Stimulated activated CD8-positive, alpha-beta memory T cell treated with anti-CD3 and anti-CD28 coated beads, Interleukin-12 subunit alpha, Interleukin-12 subunit beta, amount 100 ng/mL, for 1 hour (primary cell): ENCODE results near the gene INPP5A.

Experiments used
- DNase-seq: peaks from one replicate; pipeline ENCODE4 v3.0.0-alpha.2; 2020; ENCODE audit warnings: low read depth

The INPP5A gene

DNA sequence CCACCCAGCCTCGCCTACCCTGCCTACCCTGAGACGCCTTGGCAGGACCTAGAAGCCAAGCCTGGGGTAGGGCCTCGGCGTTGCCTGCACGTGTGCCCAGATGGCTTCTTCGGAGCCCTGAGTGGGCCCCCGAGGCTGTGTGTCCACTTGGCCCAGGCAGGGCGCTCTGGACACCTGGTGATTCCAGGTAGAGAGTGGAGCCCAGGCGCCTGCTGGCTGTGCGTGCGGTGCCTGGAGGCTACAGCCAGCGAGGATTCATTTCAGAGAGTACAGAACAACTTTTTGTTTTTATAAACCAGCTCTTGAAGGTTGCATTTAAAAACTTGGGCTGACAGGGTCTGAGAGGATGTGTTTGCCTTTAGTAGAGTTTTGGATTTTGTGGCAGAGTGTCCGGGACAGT, 208.4 kb downstream of the INPP5A start:
- DNase-seq: no peak

DNA sequence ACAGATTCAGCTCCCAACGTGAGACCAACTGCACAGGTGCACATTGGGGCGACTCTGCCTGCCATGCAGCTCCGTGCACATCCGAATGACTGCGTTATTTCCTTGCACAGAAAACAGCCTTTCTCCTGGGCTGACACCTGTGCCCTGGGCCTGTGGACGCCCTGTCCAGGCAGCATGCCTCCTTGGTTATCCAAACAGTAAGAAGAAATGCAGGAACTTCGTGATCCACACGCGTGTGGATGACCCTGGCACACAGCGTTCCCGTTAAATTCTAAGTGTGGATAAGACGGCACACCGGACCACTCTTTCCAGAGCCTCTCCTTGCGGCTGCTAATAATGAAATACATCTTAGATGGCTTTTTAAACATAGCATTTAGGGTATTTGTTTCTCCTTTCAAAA, 208.8 kb downstream of the INPP5A start:
- DNase-seq: no peak

DNA sequence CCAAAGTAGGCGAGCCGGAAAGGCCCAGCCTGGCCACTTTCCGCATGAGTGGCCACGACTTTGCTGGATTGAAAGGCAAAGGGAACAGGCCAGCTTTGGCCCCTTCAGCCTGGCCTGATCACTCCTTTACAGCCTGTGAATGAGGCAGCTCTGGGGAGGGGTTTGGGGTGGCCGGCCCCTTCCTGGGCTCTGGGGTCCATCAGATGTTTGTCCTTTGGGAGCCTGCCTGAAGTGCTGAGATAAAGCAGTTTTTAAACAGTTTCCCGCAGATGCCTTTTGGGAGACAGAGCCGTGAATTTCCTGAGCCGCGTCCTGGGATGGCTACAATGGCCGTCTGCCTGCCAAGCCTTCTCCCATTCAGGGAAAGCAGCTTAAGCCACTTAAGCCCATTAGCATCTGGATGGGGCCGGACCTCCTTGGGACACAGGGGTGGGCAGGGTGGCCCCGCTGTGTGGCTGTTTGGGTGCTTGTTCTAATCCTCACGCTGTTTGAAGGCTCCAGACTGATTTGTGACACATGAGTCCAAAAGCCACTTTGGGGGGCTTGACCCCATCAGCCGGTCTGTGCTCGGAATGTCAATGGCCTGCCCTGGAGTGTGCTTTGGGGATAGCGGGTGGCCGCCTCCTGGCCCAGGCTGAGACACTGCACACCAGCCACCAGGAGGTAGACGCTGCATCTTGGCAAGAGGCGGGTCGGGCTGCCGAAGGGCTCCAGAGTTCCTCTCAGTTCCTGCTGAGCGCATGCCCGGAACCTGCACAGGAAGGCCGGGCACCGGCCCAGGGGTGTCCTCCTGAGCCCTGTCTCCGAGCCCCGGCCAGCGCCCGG, 209.4 kb downstream of the INPP5A start:
- DNase-seq: no peak

DNA sequence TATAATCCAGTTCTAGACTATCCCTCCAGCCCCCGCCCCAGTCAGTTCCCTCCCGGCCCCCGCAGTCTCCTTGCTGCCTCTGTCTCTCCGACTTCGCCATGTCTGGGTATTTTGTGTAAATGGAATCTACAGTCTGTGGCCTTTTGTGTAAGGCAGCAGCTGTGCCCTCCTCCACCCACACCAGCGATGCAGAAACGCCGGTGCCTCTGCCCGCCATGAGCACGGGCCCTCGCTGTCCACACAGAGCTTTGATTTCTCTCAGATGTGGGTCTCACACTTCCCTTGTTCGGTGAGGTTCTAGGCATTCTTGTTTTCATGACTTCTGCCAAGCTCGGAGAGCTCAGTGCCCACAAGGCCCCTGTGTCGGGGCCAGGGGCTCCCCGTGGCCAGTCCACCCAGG, 210.5 kb downstream of the INPP5A start:
- DNase-seq: no peak

DNA sequence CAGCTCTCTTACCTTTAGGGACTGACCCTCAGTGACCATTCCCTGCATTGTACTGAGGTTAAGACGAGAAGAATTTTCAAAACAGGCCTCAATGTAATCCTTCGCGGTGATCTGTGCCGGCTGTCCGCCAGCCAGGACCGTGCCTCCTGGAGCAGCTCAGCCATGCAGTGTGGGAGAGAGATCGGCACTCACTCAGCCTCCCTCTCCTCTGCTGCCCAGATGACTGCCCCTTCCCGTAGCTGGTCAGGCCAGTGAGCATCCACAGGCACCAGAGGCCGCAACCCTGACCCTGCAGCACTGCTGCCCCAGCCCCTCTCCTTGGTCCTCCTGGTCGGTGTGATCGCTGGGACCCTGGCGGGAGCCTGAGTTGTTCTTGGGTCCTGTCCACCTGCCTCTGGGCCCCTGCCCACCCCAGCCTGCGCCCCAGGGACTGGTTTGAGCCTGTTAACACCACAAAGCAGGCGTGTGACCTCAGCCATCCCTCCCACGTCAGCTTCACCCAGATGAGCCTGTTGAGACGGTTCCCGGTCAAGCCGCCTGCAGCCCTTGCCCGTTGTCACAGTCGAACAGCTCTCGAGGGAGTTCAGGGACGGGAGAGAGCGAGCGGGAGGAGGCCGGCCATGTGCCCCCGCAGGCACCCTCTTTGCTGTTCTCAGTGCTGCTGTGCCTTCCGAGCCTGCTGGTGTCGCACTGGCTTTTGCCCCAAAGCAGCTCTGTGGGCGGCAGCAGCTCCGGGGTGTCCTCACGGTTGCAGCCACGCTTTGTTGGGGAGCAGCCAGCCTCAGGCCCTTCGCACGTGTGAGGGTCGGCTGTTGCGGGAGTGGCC, 211.2 kb downstream of the INPP5A start:
- no peak for DNase-seq

DNA sequence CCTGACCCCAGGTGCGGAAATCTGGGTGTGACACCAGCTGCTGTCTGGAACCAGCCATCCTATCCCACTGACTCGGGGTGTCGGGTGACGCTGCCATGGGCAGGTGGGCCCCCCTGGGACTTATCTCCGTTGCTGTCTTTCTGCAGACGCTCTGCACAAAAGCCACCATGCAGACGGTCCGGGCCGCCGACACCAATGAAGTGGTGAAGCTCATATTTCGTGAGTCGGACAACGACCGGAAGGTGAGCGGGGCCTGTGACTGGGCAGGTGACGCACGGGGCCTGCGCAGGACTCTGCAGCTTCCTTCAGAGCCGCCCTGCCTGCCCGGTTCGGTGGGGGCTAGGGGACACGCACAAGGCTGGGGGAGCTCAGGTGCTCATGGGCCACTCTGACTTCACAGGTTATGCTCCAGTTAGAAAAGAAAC, 211.8 kb downstream of the INPP5A start:
- no peak for DNase-seq

DNA sequence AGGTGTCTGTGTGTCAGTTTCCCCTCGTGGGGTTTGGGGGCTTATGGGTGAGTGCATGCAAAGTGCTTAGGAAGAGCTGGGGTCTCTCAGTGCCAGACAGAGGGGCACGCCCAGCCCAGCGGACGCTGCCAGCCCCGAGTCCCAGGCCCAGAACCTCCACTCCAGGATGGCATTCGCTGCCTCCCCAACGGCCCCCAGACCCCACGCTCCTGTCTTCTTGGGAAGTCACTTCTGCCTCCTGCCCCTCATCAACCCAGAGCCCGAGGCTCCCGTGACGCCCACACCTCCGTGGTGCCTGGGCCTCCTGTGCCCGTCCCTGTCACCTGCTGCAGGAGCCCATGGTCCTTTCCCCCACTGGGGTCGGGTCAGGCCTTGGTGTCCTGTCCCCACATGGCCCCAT, 213.3 kb downstream of the INPP5A start:
- DNase-seq: no peak

DNA sequence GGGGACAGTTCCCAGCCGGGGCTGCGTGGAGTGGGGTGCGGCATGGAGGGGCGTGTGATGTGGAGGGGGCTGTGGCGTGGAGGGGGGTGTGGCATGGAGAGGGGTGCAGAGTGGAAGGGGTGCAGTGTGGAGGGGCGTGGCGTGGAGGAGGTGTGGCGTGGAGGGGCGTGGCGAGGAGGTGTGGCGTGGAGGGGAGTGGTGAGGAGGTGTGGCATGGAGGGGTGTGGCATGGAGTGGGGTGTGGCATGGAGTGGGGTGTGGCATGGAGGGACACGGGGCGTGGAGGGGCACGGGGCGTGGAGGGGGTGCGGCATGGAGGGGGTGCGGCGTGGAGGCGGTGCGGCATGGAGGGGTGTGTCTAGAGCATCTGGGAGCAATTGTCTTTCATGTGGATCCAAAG, 214.8 kb downstream of the INPP5A start:
- no peak for DNase-seq

DNA sequence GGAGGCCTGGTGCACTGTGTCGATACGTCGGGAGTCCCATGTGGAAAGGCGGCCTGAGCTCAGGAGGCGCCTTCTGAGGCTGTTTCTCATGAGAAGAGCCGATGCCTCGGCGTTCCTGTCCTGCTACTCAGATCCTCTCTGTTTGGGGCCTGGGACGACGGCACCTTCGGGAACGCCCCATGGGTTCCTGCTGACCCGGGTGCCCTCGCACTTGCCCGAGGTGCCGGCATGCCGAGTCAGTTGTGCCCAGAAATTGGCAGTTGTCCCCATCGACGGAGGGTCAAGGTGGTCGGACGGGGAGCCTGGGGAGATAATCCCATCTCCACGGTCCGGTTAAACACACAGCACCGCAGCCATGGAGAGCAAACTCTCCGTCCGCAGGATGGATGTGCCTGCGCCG, 215.4 kb downstream of the INPP5A start:
- no peak for DNase-seq

DNA sequence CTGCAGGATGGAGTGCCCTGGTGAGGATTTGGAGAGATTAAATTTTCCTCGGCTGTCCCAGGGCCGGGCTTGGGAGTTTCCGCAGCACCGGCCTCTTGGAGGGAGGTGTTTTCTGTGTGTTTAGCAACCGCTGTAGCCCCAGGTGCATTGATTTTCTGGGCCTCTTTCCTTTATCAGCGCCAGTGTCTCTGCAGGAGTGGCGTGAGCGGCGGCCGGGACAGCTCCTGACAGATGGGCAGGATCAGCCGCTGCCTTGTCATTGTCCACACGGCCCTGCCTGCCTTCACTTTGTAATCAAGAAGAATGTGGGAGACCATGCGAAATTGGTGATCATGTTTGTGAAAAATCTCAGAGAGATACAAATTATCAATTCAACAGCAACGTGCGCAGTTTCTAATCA, 216.0 kb downstream of the INPP5A start:
- no peak for DNase-seq

DNA sequence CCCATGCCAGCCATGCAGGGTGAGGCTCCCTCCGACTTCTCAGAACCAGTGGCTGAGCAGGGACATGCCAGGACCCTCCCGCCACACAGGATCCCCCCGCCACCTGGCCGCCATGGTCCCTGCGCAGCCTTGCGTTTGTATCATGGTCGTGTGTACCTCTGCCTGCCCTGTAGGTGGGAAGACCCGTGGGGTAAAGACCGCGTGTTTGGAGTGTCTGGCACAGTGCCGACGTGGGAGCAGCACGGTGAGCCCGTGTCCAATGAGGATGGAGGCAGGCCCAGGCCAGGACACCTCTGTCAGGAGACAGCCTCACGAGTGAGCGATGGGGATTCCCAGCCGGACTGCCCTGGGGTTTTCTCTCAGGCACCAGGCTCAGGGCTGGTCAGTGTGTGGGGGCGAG, 216.5 kb downstream of the INPP5A start:
- no peak for DNase-seq

DNA sequence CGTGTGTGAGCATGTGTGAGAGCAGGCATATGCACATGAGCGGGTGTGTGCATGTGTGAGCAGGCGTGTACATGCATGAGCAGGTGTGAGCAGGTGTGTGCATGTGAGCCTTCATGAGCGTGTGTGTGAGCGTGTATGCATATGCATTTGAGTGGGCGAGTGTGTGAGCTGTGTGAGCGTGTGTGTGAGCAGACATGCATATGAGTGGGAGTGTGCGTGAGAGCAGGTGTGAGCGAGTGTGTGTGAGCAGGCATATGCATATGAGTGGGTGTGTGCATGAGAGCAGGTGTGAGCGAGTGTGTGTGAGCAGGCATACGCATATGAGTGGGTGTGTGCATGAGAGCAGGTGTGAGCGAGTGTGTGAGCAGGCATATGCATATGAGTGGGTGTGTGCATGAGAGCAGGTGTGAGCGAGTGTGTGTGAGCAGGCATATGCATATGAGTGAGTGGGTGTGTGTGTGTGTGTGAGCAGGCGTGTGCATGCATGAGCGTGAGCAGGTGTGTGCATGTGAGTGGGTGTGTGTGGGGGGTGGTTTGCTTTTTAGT, 217.7 kb downstream of the INPP5A start:
- DNase-seq: no peak

DNA sequence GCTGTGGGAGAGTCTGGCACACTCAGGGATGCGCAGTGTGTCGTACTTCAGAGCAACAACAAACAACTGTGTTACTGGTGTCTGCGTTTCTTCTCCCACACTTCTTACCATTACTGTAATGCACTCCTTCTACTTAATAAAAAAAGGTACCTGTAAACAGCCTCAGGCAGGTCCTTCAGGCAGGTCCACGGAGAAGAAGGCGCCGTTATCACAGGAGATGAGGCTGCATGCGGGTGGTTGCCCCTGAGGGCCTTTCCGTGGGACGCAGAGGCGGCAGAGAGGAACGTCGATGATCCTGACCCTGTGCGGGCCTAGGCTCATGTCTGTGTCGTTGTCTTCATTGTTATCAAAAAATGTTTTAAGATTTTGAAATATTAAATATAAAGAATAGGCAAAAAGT, 219.0 kb downstream of the INPP5A start:
- no peak for DNase-seq

DNA sequence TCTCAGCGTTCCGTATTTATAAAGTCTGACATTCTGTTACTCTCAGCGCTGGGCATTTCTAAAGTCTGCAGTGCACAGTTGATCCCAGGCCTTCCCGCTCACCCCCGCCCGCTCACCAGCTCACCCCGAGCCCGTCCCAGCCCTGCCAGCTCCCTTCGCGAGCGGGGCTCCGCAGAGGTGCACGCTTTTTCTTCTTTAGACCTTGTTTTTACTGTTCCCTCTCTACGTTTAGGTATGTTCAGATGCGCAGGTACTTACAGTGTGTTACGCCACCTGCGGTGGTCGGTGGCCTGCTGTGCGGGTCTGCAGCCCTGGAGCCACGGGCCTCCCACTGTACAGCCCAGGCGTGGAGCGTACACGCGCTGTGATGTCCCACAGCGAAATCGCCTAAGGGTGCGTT, 219.6 kb downstream of the INPP5A start:
- DNase-seq: no peak

DNA sequence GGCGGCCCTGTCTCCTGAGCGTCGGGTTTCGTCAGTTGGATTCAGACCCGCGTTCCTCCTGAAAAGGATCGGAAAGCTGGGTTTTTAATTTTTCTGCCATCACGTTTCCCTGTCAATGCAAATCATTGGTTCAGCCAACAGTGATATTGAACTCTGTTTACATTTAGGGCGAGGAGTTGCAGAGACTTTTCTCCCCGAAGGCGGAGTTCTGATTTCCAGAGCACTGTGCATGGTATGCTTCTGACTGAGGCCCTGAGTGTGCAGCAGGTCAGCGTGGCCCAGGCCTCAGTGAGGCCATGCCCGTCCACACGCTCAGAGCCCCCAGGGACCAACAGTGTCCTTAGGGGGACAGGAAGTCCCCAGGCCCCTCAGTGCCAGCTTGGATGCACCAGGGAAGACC, 221.3 kb downstream of the INPP5A start:
- no peak for DNase-seq

DNA sequence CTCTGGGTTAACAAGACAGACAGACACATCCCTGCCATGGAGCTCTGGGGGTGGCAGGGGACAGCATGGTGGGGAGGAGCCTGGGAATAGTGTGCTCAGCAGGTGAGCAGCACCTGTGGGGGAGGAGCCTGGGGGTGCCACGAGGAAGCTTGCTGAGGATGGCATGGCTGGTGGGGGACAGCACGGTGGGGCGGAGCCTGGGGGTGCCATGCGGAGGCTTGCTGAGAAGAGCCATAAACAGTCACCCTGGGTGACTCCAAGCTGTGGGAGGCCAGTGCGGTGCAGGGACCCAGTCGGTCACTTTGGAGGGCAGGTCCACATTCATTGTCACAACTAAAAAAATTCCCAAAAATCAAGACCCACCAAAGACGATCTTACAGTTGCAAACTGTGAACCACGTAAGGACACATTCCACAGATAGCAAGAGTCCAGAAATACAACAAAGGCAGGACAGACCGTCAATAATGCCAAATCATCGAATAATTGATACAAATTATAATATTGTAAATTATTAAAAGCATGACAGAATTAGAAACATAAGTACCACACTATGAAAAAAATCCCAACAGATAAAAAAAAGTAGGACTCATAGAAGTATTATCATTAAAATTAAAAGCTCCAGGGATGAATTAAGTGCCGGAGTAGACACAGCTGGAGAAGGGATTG, 223.9 kb downstream of the INPP5A start:
- no peak for DNase-seq

DNA sequence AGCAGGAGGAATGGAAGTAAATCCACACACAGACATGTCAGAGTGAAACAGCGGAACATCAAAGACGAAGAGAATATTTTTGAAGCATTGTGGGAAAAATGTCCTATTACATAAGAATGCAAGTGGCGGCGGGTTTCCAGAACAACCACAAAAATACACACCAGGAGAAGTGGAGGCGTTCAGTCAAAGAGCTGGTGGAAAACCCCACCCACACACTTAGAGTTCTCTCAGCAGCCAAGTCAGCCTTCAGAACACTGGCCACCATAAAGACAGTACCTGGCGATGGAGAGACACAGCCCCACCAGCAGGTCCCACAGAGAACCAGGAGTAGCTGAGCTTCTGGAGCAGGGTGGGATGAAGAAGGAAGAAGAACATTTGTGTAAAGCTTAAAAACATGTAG, 224.7 kb downstream of the INPP5A start:
- DNase-seq: no peak

DNA sequence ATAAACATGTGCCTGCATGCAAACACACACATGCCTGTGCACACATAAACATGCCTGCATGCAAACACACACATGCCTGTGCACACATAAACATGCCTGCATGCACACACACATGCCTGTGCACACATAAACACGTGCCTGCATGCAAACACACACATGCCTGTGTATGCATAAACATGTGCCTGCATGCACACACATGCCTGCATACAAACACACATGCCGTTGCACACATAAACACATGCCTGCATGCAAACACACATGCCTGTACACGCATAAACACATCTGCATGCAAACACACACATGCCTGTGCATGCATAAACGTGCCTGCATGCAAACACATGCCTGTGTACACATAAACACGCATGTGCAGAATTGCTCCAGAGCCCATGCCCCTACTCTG, 226.0 kb downstream of the INPP5A start:
- DNase-seq: no peak

DNA sequence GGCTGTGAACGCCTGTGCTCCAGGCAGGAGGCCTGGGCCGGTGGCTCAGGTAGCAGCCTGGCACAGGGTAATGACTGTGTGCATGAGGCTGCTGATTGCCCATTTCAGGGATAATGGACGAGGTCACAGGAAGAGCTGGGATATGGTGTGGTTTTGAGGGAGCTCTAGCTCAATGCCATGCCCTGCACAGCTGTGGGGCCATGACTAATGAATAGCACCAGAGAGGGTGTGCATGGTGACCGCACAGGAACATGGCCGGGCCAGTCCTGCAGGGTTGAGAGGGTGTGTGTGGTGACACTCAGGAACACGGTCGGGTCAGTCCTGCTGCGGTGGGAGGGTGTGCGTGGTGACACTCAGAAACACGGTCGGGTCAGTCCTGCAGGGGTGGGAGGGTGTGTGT, 226.5 kb downstream of the INPP5A start:
- DNase-seq: no peak

DNA sequence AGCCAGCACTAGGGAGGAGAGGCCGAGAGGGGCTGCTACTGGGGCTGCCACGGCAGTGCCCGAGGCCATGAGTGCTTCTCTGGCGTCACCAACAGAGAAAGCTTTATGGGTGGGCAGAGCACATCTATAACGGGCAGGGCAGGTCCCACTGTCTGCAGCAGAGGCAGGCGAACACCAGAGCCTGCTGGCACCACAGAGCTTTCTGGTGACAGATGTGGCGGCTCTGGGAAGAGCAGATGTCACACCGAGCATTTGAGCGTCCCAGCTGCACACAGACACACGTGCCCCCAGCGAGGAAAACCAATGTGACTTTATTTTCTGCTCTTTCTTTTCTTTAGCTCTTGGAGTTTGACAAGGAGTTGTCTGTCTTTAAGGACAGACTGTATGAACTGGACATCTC, 227.8 kb downstream of the INPP5A start:
- no peak for DNase-seq

DNA sequence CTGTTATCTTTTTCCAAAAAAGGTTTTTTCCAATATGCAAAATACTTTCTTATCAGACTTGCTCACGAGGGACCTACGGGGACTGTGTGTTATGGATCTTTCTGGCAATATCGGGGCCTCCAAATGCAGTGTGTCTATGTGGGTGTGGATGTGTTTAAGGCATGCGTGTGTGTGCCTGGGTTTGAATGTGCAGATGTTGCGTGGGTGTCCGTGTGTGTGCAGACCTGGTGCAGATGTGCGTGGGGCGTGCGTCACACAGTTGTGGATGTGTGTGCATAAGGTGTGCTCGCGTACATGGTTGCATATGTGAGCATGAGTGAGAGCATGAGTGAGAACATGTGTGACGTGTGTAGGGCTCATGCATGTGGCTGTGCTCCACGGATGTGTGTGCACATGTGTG, 228.7 kb downstream of the INPP5A start:
- DNase-seq: no peak

DNA sequence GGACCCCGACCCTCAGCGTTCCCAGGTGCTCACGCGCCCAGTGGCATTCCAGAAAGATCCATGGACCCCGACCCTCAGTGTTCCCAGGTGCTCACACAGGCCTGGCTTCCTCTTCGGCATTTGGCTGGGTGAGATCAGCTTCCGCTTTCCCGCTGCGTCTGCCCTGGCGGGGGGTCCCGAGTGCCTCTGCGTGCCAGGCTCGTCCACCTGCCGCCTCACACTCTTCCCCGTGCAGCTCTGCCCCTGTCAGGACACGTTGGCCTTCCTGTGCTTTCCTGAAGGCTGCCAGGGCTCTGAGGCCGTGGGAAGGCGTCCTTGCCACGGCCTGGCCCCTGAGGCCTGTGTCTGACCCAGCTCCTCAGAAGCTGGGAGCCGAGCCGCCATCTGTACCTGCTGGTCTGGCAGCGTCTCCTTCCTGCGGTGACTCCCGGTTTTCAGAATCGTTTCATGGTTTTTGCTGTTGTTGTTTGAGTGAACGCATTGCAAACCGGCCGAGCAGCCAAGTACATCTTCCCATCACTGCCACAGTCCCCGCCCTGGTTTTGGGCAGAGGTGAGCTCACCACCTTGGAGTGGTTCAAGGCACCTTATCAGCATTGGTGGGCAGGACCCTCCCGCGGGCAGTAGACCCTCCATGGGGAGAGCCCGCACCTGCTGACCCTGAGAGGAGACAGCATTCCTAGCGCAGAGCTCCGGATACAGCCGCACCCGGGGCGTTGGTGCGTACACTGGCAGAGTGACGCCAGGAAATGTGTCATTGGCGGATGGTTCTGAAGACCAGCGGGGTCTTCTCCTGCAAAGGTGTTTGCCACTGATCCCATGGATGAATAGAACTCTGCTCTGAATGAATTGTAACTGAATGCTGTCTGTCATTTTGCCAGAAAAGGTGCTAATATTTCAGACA, 231.0 kb downstream of the INPP5A start:
- DNase-seq: no peak
